Mucosa of descending colon (tissue), 3 donors: ENCODE data around the gene RHEB. TPM values are rescaled to one million over a fixed set of nuclear protein-coding genes. Genes with fewer than 3 reads are reported as not detected.

Source experiments
- ATAC-seq: fragments of 200-7000 bp; cut with Tn5 transposase; one replicate; pipeline ENCODE4 v1.9.1; 2020; ENCODE audit warnings: mild to moderate bottlenecking, moderate library complexity
- DNase-seq, 3 donors: peaks; one replicate each; pipeline ENCODE4 v3.0.0-alpha.2; 2020
- H3K36me3 ChIP-seq: fragments of 200-600 bp; one replicate; pipeline ENCODE4 v1.8.0; 2021; ENCODE audit warnings: low read depth, mild to moderate bottlenecking
- H3K4me1 ChIP-seq: fragments of 200-600 bp; one replicate; pipeline ENCODE4 v1.8.0; 2021; ENCODE audit warnings: low read depth, mild to moderate bottlenecking
- H3K4me3 ChIP-seq: fragments of 200-600 bp; one replicate; pipeline ENCODE4 v1.8.0; 2021; ENCODE audit warnings: mild to moderate bottlenecking
- H3K9me3 ChIP-seq: fragments of 200-600 bp; one replicate; pipeline ENCODE4 v1.8.0; 2021; ENCODE audit warnings: mild to moderate bottlenecking
- CTCF ChIP-seq: fragments of 200-600 bp; IDR thresholded peaks from one replicate; pipeline ENCODE4 v1.8.0; 2022; ENCODE audit warnings: antibody characterized with exemption, mild to moderate bottlenecking
- intact Hi-C, 2 donors: fragments of 100-400 bp; cut with DNase I in 1 of 2; cut with micrococcal nuclease in 1 of 2; formaldehyde crosslinking; loops; one replicate each; pipeline versions ENCODE4 v1.11.0 to v1.11.1; 2022; cut with DNase I, micrococcal nuclease
- total RNA-seq, 3 donors: library from RNA; stranded (reverse); fragmentation: NEBNext Ultra II Directional in 2 of 3; extraction: Animal tissue kit (Norgen Biotek cat#: 25700) in 2 of 3; gene quantifications; one replicate each; pipeline versions ENCODE4 v1.2.1 to v1.2.4, GENCODE V29; 2021 to 2023
- donor health status: DM: no; HTN: no; CAD: no; lungs with moderate emphysema.
- donor health status: DM: no; HTN: no; CAD: no.
- donor health status: DM: no; HTN: yes; CAD: no.

The RHEB gene
- total RNA-seq, 3 donors from 2014 or later = 40.3 to 114 (median 73.5) TPM

- ATAC-seq (peak; percentile 86), DNase-seq (peak in 2 of 3 donors; percentile 78 to 81)
- TF ChIP-seq CTCF = peak; percentile 71
- no peaks in the 10 kb centered on the region for H3K4me1 ChIP-seq
- intact Hi-C loops = loop anchor here (2.0 to 5.0 kb wide), 2 partner anchors 76 to 80 kb away; no protein-coding TSS in a partner anchor
- no peaks in the 10 kb centered on the region for H3K9me3 ChIP-seq
- H3K4me3 ChIP-seq = no peak overlapping the region
- no peaks in the 10 kb centered on the region for H3K36me3 ChIP-seq
Observed at GRCh38 chr7:151448261-151449252, 71.1 kb downstream of the RHEB start.

GRCh38 chr7:151447901-151448260 lies 71.8 kb downstream of the RHEB start:
- DNase-seq = no peak
- Histone ChIP-seq H3K9me3 (no peaks in the 10 kb centered on the region), H3K4me1 (no peaks in the 10 kb centered on the region), H3K36me3 (no peaks in the 10 kb centered on the region), H3K4me3 (no peak overlapping the region)
- no peak for TF ChIP-seq CTCF
- intact Hi-C loops = loop anchor here (2.0 to 5.0 kb wide), 2 partner anchors 76 to 79 kb away; no protein-coding TSS in a partner anchor
- no peak for ATAC-seq

GRCh38 chr7:151447312-151447711 lies 72.4 kb downstream of the RHEB start:
- DNase-seq (peak in 1 of 3 donors; percentile 16), ATAC-seq (no peak)
- no peak for TF ChIP-seq CTCF
- Histone ChIP-seq H3K4me1 (no peaks in the 10 kb centered on the region), H3K9me3 (no peaks in the 10 kb centered on the region), H3K36me3 (no peaks in the 10 kb centered on the region), H3K4me3 (no peak overlapping the region)
- intact Hi-C loops = loop anchor here in 1 of 2 donors (5.0 kb wide), 1 partner anchor 75 kb away; no protein-coding TSS in a partner anchor

GRCh38 chr7:151446412-151446811 lies 73.3 kb downstream of the RHEB start:
- Histone ChIP-seq H3K9me3 (no peaks in the 10 kb centered on the region), H3K4me1 (no peaks in the 10 kb centered on the region), H3K36me3 (no peaks in the 10 kb centered on the region), H3K4me3 (no peak overlapping the region)
- no peak for TF ChIP-seq CTCF
- ATAC-seq = no peak
- intact Hi-C loops = loop anchor here in 1 of 2 donors (5.0 kb wide), 1 partner anchor 74 kb away; no protein-coding TSS in a partner anchor
- DNase-seq = peak in 1 of 3 donors; percentile 9

- no peak overlapping the region for H3K4me3 ChIP-seq
- no peak for ATAC-seq
- intact Hi-C loops = loop anchor here in 1 of 2 donors (5.0 kb wide), 1 partner anchor 72 kb away; no protein-coding TSS in a partner anchor
- H3K4me1 ChIP-seq = peaks cover 6% of the 10 kb centered on the region
- no peak for DNase-seq
- no peaks in the 10 kb centered on the region for H3K36me3 ChIP-seq
- TF ChIP-seq CTCF = no peak
- no peaks in the 10 kb centered on the region for H3K9me3 ChIP-seq
Observed at GRCh38 chr7:151444632-151445031, 75.1 kb downstream of the RHEB start.
